Epithelial cell of esophagus (primary cell): ENCODE results near the gene CAMKMT.
A peak's percentile ranks its signal among the peaks of the same experiment; 100 is the strongest.

Experiments
- DNase-seq: peaks from one replicate; pipeline ENCODE4 v3.0.0; 2010; ENCODE audit warnings: low read depth
- H3K4me3 ChIP-seq: 2 replicates; pipeline ENCODE4 v1.5.1; 2011; ENCODE audit warnings: mild to moderate bottlenecking, low read length, control low read depth
- TF ChIP-seq, protein P1 (sequence below): IDR thresholded peaks from 2 replicates; pipeline ENCODE4 v1.5.1; 2011; ENCODE audit warnings: low read depth, mild to moderate bottlenecking, low read length, control low read depth, inconsistent platforms; ENCODE audit not compliant: insufficient read depth; ENCODE audit errors: missing control alignments

CAMKMT gene

DNA sequence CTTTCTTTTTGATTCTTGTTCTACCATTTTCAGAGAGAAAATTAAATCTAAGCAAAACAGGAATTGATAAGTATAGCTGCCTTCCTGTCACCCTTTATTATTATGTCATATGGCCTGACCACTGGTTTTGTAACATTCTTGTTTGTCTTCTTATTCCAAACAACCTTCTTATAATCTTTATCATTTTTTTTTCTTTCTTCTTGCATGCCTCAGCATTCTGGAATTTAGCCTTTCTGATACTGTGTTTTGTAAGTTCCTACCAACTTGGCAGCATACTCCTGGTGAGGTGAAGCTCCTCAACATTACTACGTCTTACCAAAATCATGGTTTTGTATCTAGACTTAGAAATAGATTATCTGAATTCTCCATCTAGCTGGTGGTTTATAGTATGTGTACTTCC is 199.2 kb downstream of the CAMKMT start:
- H3K4me3 ChIP-seq: no peak overlapping the region
- DNase-seq: peak; percentile 36
- TF ChIP-seq, protein P1, sequence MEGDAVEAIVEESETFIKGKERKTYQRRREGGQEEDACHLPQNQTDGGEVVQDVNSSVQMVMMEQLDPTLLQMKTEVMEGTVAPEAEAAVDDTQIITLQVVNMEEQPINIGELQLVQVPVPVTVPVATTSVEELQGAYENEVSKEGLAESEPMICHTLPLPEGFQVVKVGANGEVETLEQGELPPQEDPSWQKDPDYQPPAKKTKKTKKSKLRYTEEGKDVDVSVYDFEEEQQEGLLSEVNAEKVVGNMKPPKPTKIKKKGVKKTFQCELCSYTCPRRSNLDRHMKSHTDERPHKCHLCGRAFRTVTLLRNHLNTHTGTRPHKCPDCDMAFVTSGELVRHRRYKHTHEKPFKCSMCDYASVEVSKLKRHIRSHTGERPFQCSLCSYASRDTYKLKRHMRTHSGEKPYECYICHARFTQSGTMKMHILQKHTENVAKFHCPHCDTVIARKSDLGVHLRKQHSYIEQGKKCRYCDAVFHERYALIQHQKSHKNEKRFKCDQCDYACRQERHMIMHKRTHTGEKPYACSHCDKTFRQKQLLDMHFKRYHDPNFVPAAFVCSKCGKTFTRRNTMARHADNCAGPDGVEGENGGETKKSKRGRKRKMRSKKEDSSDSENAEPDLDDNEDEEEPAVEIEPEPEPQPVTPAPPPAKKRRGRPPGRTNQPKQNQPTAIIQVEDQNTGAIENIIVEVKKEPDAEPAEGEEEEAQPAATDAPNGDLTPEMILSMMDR: no peak

DNA sequence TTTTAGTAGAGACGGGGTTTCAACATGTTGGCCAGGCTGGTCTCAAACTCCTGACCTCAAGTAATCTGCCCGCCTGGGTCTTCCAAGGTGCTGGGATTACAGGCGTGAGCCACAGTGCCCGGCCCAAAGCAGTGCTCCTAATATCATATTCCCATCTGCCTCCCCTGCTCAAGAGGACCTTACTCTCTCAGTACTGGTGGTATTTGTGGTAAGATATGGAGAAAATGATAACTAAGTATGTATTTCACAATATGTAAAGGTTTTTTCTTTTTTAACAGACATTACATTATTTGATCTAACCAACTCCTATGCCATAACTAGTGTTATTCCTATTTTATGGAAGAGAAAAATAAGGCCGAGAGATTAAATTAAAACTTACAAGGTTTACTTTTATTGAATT is 201.0 kb downstream of the CAMKMT start:
- DNase-seq: no peak
- TF ChIP-seq, protein P1: no peak
- H3K4me3 ChIP-seq: no peak overlapping the region

DNA sequence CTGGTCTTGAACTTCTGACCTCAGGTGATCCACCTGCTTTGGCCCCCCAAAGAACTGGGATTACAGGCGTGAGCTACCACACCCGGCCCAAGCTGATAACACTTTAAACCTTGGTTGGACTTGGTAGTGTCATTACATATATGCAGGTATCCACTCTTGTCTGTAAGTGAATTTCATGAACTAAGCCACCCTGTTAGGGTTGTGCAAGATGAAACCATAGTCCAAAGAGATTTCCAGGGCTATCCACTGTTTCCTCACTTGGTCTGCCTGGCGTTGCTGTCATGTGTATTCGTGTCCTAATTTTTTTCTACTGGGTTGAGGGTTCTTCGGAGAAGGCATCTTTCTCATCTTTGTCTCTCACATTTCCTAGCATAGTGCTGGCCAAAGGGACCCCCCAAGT is 203.0 kb downstream of the CAMKMT start:
- TF ChIP-seq, protein P1: no peak
- no peak overlapping the region for H3K4me3 ChIP-seq
- DNase-seq: no peak

DNA sequence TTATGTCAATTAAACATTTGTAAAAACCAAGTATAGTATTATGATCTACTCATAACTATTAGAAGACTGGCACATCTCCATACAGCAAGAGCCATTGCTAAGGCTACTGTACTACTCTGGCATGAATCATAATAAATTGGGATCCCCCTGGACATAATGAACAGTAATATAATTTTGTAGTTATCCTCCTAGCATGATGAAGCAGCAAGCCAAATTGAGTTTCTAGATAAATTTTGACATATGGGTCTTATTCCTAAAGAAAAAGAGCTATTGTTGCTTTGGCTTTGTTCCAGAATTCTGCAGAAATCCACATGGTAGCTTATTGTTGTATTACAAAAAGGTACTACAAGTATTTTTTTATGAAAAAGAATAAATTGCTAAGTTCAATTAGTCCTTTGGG is 204.3 kb downstream of the CAMKMT start:
- TF ChIP-seq, protein P1: no peak
- no peak for DNase-seq
- no peak overlapping the region for H3K4me3 ChIP-seq

DNA sequence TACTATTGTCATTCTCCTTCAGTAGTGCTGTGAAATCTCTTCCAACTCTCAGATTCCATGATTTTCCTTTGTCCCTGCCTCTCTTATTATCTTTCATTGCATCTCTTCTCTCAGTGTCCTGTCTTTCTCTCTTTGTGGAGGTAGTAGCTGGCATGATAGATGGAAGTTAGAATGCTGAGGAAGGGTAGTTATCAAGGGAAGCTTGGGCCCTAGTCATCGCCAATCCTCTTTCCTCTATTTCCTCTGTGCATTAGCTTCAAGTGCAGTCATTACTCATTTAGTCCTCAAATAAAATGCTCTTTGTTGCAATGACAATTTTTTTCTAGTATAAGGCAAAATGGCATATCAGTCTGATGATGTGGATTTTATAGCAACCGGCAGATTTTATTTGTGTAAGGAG is 207.7 kb downstream of the CAMKMT start:
- TF ChIP-seq, protein P1: no peak
- H3K4me3 ChIP-seq: no peak overlapping the region
- DNase-seq: no peak

DNA sequence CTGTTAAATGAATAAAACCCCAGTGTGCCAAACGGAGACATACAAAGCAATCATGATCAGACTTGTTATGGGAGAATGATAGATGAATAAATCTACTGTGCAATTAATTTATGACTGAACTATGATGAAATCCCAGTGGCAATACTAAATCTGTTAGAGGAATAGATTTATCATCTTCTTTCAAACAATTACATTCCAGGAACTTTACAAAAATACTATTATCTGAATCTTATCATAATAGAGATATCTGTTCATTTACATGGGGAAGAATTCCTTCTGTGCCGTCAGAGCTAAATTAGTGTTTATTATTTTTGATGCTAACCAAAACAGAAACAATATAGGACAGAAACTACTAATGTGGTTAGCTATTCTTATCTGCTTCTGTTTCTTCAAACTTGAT is 208.5 kb downstream of the CAMKMT start:
- TF ChIP-seq, protein P1: no peak
- no peak overlapping the region for H3K4me3 ChIP-seq
- DNase-seq: peak; percentile 71

DNA sequence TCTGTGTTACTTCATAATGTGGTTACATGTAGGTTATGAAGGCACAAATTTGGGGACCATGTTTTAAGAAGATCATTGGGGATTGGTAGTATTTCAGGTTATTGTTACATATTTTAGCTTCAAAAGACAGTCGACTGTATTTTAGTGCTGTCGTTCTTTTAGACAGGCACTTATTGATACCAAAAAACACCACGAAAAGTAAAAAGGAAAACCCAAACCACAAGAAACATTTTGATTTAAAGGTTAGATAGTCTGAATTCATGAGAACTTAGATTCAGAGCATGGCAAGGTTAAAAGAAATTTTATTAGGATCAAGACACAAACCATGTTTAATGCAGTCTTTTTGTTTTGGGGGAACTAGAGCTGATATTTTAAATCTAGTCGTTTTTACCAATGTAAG is 209.0 kb downstream of the CAMKMT start:
- no peak overlapping the region for H3K4me3 ChIP-seq
- no peak for DNase-seq
- TF ChIP-seq, protein P1: no peak
